Right forelimb (tissue), 1 donor: ENCODE results near the gene LRRD1.
"Not testable (repeated sequence)": the region's sequence is repeated elsewhere in the genome, so short reads cannot be mapped to it uniquely, and the experiment has no call there.

Source experiments
- DNase-seq: peaks from one replicate; pipeline ENCODE4 v3.0.0-alpha.2; 2018

Gene LRRD1

GRCh38 chr7:92178928-92179924 lies at the start of gene LRRD1:
LRRD1 (minus strand) TSS chr7:92179142; CDS start chr7:92165202, 13,940 bp downstream.
- peak; percentile 92 for DNase-seq

GRCh38 chr7:92228742-92229141 lies 49.8 kb upstream of the LRRD1 start:
- DNase-seq, result no peak

GRCh38 chr7:92228100-92228499 lies 49.2 kb upstream of the LRRD1 start:
- no peak for DNase-seq

- DNase-seq, result no peak
Observed at GRCh38 chr7:92226981-92227380, 48.0 kb upstream of the LRRD1 start.

GRCh38 chr7:92221766-92222165 lies 42.8 kb upstream of the LRRD1 start:
- no peak for DNase-seq

GRCh38 chr7:92206672-92207071 lies 27.7 kb upstream of the LRRD1 start:
- no peak for DNase-seq

- DNase-seq, result no peak
Observed at GRCh38 chr7:92205987-92206386, 27.0 kb upstream of the LRRD1 start.

- DNase-seq, result no peak
Observed at GRCh38 chr7:92200791-92201190, 21.8 kb upstream of the LRRD1 start.

- DNase-seq, result no peak
Observed at GRCh38 chr7:92192326-92192725, 13.4 kb upstream of the LRRD1 start.

GRCh38 chr7:92189246-92189645 lies 10.3 kb upstream of the LRRD1 start:
- DNase-seq, result not testable (repeated sequence)

GRCh38 chr7:92184294-92184693 lies 5.4 kb upstream of the LRRD1 start:
- not testable (repeated sequence) for DNase-seq

GRCh38 chr7:92177362-92177761 lies 1.6 kb downstream of the LRRD1 start:
- no peak for DNase-seq

- DNase-seq, result not testable (repeated sequence)
Observed at GRCh38 chr7:92169529-92169928, 9.4 kb downstream of the LRRD1 start.

- DNase-seq, result no peak
Observed at GRCh38 chr7:92161271-92161670, 17.7 kb downstream of the LRRD1 start.

GRCh38 chr7:92158660-92159575 lies 20.0 kb downstream of the LRRD1 start:
- DNase-seq, result no peak

- DNase-seq, result no peak
Observed at GRCh38 chr7:92156990-92157389, 22.0 kb downstream of the LRRD1 start.

- no peak for DNase-seq
Observed at GRCh38 chr7:92155108-92155739, 23.7 kb downstream of the LRRD1 start.

- DNase-seq, result no peak
Observed at GRCh38 chr7:92150450-92151017, 28.4 kb downstream of the LRRD1 start.

GRCh38 chr7:92149736-92150239 lies 29.2 kb downstream of the LRRD1 start:
- no peak for DNase-seq

- DNase-seq, result not testable (repeated sequence)
Observed at GRCh38 chr7:92143192-92143880, 35.6 kb downstream of the LRRD1 start.

GRCh38 chr7:92142791-92143190 lies 36.2 kb downstream of the LRRD1 start:
- not testable (repeated sequence) for DNase-seq

- DNase-seq, result no peak
Observed at GRCh38 chr7:92141161-92141560, 37.8 kb downstream of the LRRD1 start.
